HG03378 (cell line): ENCODE data around the gene RGS4.

ENCODE experiments used
- ATAC-seq: cut with Tn5 transposase; IDR thresholded peaks from one replicate; pipeline ENCODE4 v1.9.1; 2021; ENCODE audit warnings: mild to moderate bottlenecking, moderate library complexity; ENCODE audit not compliant: unreplicated experiment

Gene RGS4

DNA sequence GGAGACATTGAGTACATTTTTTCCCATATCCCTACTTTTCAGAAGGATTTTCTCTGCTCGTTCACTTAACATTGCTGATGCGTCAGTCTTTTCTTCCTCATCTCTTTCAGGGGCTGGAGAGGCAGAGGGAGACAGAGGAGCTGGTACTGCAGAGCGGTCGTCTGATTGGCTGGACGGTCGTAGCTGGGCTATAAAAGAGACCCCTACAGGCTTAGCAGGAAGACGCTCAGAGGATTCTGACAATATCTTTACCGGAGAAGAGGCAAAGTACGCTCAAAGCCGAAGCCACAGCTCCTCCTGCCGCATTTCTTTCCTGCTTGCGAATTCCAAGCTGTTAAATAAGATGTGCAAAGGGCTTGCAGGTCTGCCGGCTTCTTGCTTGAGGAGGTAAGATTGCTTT lies at the start of gene RGS4:
Gene RGS4, plus strand, starts transcription at position 220 of the 400 bp plus-strand sequence. Its CDS starts 124 bp downstream, at position 344.
- ATAC-seq: no peak

GRCh38 chr1:163022129-163022528 lies 47.0 kb upstream of the RGS4 start:
- no peak for ATAC-seq

DNA sequence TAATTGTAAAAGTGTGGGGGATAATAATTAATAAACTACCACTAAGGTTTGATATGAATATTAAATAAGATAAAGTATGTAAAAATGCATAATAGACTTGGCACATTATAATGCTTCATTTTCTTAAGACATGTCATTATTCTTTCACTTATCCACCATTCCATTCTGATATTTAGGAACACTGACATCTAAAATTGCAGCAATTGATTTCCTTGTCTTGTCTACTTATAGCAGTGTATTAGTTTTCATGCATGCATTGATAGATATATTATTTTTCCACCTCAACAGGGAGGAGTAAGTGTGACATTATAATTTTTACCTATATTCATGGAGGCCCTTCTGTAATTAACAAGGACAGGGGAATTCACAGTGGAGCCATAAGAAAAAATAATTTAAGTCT lies 41.6 kb upstream of the RGS4 start:
- no peak for ATAC-seq

DNA sequence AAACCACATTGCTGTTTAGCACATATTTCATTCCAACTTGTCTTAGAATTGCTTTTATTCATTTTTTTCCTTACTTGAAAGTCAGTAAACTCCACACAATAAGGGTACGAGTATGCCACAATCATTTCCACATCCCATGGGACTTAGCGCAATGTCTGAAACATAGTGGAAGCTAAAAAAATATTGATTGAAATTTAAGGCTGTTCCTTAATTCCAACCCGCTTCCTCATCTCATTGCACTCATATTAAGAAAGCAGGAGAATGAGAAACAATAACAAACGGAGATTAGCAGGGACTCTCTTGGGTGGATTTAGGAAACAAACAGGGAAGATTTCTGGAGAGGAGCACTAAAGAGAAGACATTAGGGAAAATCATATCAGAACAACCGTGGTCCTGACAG lies 39.3 kb upstream of the RGS4 start:
- ATAC-seq: no peak

DNA sequence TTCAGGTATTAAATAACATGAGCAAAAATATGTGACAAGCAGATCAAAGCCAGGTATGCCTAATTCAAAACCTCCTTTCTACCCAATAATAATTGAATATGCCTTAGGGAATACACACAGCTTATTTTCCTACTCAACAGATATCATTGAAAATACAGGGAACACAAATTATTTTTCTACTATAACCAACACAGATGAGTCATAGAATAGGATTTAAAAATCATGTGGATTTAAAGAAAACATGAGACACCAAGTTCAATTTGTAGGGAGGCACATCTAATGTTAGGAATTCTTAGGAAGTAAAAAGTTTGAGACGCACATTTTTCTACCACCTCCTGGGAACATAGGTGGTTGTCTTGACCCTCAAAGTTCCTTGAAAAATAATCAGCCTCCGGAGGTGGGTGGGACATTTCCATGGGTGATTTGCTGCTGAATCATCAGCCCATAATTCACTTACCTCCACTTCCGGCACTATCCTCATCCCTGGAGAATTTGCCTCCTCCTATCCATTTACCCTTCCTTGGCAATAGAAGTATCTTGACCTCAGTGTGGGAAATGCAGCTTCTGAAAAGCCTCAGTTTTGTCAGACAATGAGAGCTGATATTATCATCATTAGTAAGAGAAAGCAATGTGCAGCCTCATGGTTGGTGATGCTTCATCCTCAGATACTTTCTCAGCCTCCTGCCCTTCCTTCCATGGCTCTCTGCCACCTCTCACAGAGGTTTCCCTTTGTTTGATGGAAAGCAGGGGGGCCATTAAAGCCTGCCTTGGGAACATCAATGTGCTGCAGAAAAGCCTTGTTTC lies 33.5 kb upstream of the RGS4 start:
- no peak for ATAC-seq

DNA sequence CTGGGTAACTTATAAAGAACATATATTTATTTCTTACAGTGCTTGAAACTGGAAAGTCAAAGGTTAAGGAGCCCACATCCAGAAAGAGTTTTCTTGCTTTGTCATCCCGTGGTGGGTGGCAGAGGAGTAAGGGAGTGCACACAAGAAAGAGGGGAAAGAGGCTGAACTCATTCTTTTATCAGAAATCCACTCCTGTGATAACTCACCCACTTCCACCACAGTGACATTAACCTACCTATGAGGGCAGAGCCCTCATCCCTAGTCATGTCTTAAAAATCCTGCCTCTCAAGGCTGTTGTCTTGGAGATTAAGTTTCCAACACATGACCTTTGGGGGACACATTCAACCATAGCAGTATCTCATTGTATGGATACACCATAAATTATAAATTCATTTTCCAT lies 32.5 kb upstream of the RGS4 start:
- ATAC-seq: no peak

DNA sequence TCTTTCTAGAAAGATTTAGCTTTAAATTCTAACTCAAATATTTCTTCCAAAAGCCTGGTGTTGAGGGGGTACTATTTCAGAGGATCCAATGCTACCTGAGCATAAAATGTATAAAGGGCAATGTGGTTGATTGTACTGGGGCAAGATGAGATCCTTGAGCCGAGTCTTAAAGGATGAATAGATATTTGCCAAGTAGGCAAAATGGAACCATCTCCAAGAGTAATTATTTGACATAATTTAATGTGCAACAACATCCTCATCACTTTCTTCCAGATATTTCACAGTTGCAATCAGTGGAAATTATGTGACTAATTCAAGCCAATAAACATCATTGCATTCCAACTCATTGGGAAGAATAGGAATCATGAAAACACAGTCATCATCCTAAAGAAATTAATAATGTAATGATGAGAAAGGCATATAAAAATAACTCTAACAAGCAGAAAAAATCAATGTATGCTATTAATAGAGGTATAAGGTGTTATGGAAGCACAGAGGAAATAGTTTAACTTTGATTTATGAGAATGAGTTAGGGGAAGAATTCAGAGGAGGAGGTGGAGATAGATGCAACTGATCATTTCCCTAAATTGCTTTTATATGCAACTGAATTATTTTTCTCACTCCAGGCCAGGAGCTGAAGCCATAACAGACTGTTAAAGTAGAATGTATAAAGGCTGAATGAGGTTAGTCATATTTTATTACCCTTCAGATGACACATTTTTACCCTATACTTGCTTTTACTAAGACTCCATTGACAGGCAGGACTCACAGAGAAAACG lies 30.0 kb upstream of the RGS4 start:
- no peak for ATAC-seq

- ATAC-seq: no peak
These were observed 29.5 kb upstream of the RGS4 start for GRCh38 chr1:163039707-163040093.

DNA sequence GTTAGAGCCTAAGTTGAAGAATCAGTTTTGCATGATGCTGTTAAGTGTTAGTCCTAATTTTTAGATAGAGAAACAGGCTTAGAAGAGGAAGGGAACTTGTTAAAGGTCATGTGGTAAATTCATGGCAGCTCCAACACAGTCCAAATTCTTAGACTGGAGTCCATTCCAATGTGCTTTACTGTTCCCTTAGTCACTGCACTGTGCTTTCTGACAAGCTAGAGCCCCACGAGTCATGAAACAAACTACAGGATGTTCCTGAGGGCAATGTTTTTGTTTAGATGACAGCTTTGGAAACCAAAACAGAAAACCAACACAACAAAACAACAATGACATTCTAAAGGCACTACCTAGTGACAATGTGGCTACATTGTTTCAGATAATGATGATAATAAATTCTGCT lies 23.1 kb upstream of the RGS4 start:
- no peak for ATAC-seq

DNA sequence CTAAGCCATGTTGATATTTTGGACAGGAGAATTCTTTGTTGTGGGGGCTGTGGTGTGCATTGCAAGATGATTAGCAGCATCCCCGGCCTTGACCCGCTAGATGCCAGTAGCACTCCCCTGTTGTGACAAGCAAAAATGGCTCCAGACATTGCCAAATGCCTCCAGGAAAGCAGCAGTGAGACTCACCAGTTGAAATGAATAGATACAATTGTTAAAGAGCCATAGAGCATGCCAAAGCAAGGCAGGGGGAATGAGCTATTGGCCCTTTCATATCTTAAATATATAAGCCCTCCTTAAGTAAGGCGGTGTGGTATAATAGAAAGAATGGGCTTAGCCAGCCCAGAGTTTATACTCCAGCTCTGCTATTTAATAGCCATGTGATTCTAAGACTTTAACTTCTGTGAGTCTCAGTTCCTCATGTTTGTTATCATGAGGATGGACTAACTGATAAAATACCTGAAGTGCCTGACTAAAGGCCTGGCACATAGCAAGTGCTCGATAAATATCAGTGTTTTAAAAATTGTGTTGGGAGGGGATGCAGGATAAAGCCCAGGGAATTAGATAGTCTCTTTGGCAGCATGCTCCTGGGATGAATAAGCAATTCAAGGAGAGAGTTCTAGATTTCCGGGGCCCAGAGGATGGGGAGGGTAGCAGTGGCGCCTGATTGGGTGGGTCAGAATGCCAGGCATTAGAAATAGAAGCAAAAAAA lies 21.1 kb upstream of the RGS4 start:
- ATAC-seq: no peak

GRCh38 chr1:163048869-163049268 lies 20.3 kb upstream of the RGS4 start:
- ATAC-seq: no peak

GRCh38 chr1:163049296-163049695 lies 19.9 kb upstream of the RGS4 start:
- ATAC-seq: no peak

DNA sequence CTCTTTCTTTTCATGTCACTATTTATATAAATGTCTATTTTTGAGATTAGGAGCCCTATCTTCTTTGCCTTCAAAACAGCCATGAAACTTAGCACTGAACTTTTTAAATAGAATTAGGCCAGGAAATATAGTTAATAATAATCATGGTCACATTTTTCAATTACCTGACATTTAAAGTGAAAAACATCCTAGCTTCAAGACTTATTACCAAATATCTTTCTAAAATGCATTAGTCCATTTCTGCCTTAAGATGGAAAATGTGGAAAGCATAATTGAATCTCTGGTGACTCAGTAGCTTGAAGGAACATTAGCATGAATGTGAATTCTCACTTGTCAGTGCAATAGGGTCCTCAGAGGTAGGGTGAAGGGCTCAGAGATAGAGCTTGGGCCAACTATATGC lies 18.7 kb upstream of the RGS4 start:
- ATAC-seq: no peak

DNA sequence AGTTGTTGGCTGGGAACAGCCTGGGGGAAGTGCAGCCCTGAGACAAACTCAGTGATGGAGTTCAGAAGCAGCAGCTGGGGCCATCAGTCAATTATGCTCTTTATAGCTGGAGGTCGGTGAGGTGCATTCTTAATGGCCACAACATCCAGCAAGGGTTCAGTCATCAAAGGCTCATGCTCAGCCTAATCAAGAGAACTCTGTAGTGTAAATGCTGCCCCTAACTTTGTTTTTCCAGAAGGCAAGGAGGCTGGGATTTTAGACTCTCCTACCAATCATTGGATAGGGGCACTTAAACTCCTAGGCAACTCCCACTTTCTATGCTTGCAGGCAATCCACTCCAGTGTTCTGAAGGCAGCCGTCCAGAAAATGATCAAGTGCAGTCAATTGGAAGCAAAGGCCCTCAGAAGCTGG lies 15.0 kb upstream of the RGS4 start:
- ATAC-seq: no peak

GRCh38 chr1:163055005-163055404 lies 14.2 kb upstream of the RGS4 start:
- ATAC-seq: no peak

GRCh38 chr1:163055531-163055930 lies 13.6 kb upstream of the RGS4 start:
- ATAC-seq: no peak

DNA sequence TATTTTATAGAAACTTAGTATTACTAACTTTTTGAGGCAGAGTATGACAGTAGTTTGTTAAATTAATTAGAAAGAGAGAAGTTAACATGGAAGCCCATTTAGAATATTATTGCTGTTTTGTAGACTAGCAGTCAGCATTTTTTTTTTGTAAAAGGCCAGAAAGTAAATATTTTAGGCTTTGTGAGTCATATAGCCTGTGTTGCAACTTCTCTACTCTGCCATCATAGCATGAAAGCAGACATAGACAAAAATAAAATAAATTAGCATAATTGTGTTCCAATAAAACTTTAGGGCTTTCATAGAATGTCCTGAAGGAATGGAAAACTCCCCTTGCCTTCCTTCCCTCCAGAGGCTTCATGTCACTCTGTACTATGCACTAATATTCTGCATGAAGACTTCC lies 12.3 kb upstream of the RGS4 start:
- ATAC-seq: no peak

DNA sequence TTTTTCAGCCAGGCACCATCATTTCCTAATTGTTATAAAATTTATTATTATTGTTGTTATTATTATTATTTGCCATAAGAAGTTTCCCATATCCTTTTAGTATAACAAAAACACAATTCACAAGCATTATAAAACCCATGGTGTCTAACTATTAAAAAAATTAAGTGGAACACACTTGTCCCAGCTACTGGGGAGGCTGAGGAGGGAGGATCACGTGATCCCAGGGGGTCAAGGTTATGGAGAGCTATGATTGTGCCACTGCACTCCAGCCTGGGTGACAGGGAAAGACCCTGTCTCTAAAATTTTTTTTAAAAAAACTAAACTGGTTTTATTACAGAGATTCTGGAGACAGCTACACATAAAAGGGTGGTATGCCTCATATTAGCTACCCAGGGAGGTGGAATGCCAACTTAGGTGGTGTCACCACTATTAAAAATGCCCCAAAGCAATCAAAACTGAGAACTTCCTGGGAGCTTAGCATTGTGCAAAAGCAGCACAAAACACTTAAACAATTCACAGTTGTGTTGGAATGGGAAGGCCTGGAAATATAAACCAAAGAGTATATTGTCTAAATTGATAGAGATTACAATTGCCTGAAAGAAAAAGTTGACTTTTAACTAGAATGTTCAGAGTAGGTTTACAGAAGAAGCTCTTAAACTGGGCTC lies 8.7 kb upstream of the RGS4 start:
- ATAC-seq: no peak

DNA sequence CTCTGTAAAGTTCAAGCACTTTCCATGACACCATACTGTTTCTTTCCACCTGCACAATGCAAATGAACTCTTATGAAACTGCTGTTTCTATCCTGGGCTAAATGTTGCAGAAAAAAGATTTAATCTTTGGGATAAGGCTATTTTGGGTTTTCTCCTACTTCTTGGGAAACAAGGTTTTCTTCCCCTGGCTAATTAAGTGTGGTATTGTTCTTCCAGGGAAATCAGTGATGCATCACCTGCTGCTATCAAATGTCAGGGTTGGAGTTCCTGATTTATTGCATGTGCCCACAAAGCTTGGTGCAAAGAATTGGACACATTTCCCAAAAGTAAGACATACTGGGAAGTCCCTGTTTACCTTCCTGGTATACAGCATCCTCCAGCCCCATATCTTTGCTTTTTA lies 6.0 kb upstream of the RGS4 start:
- no peak for ATAC-seq

DNA sequence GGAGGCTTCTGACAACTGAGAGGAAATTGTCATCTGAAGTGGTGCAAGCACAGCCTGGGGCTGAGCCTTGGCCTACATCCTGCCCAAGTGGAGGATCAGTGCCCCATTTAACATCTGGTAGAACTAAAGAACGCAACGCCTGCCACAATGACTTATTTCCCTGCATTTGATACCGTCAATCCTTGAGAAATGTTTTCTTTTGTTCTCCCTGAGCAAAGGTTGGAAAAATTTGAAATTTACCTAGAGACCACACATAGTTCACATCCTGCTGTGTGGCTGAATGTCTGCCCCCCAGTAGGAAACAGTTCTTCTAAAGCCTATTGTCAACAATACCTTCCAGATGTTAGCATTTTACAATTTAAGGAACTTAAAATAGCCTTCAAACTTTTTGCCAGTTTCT lies 5.6 kb upstream of the RGS4 start:
- no peak for ATAC-seq

GRCh38 chr1:163066168-163066567 lies 3.0 kb upstream of the RGS4 start:
- ATAC-seq: no peak
